Liver (tissue), 9 donors: ENCODE results near the gene SP140. TPM values are rescaled to one million over a fixed set of nuclear protein-coding genes. Genes with fewer than 3 reads are reported as not detected.

Source experiments
- DNase-seq: peaks from one replicate; pipeline ENCODE4 v3.0.0-alpha.2; 2017; ENCODE audit warnings: low spot score
- H3K27ac ChIP-seq, 2 donors: one replicate each; pipeline ENCODE4 v1.7.0; 2013; ENCODE audit warnings: inconsistent platforms in 2 of 2, low read length in 2 of 2, control low read depth in 1 of 2, low read depth in 1 of 2, mild to moderate bottlenecking in 1 of 2
- H3K27me3 ChIP-seq, 4 donors: one replicate each; pipeline versions ENCODE4 v1.6.1 to v1.7.0; 2013; ENCODE audit warnings: low read length in 3 of 4, inconsistent platforms in 1 of 4, mild to moderate bottlenecking in 1 of 4, moderate library complexity in 1 of 4; ENCODE audit not compliant: control insufficient read depth in 4 of 4, insufficient read depth in 4 of 4
- H3K36me3 ChIP-seq, 4 donors: one replicate each; pipeline versions ENCODE4 v1.6.1 to v1.7.0; 2013; ENCODE audit warnings: low read length in 3 of 4, mild to moderate bottlenecking in 3 of 4, low read depth in 1 of 4, moderate library complexity in 1 of 4; ENCODE audit not compliant: control insufficient read depth in 4 of 4, insufficient read depth in 3 of 4
- H3K4me1 ChIP-seq, 4 donors: one replicate each; pipeline versions ENCODE4 v1.6.1 to v1.7.0; 2013; ENCODE audit warnings: low read length in 3 of 4, mild to moderate bottlenecking in 3 of 4, moderate library complexity in 1 of 4; ENCODE audit not compliant: control insufficient read depth in 4 of 4, insufficient read depth in 4 of 4
- H3K4me3 ChIP-seq, 3 donors: one replicate each; pipeline versions ENCODE4 v1.6.1 to v1.7.0; 2013; ENCODE audit warnings: low read length in 3 of 3, control low read depth in 1 of 3, low read depth in 1 of 3, mild to moderate bottlenecking in 1 of 3
- H3K9ac ChIP-seq, 2 donors: one replicate each; pipeline ENCODE4 v1.7.0; 2013; ENCODE audit warnings: low read length in 2 of 2, mild to moderate bottlenecking in 2 of 2, moderate library complexity in 2 of 2, control low read depth in 1 of 2, low read depth in 1 of 2
- H3K9me3 ChIP-seq, 4 donors: one replicate each; pipeline versions ENCODE4 v1.6.1 to v1.7.0; 2013; ENCODE audit warnings: low read length in 3 of 4; ENCODE audit not compliant: control insufficient read depth in 4 of 4
- EGR1 ChIP-seq, 2 donors: IDR thresholded peaks; 2 replicates each; pipeline ENCODE4 v1.6.1; 2016 to 2018; ENCODE audit warnings: antibody characterized with exemption in 2 of 2, low read depth in 2 of 2
- GABPA ChIP-seq, 2 donors: IDR thresholded peaks in 1 of 2; conservative IDR thresholded peaks in 1 of 2; 2 replicates each; pipeline ENCODE4 v1.6.1; 2016; ENCODE audit warnings: antibody characterized with exemption in 2 of 2, mild to moderate bottlenecking in 1 of 2, moderate library complexity in 1 of 2
- HNF4A ChIP-seq, 2 donors: conservative IDR thresholded peaks; 2 replicates each; pipeline ENCODE4 v1.6.1; 2016; ENCODE audit warnings: antibody characterized with exemption in 2 of 2, mild to moderate bottlenecking in 2 of 2
- HNF4G ChIP-seq: IDR thresholded peaks from 2 replicates; pipeline ENCODE4 v1.6.1; 2016; ENCODE audit warnings: antibody characterized with exemption
- NR2F2 ChIP-seq: IDR thresholded peaks from 2 replicates; pipeline ENCODE4 v1.6.1; 2016; ENCODE audit warnings: antibody characterized with exemption
- WGBS: extraction: QIAGEN DNeasy Blood & Tissue Kit; methylation state at CpG from one replicate; pipeline ENCODE4 v1.1.7; 2013; 5-methylcytosine and 5-hydroxymethylcytosine counted together
- polyA plus RNA-seq, 2 donors: library from polyadenylated mRNA; stranded (reverse) in 1 of 2; unstranded in 1 of 2; fragments of 200-250 nt in 1 of 2; fragments of >200 nt in 1 of 2; fragmentation: Nextera tagmentation in 1 of 2; extraction: Ambion mirVana in 1 of 2; gene quantifications; one replicate each; pipeline versions ENCODE4 v1.2.1 to v1.2.3, GENCODE V29; 2013 to 2015
- total RNA-seq, 2 donors: library from RNA; depleted of rRNA; stranded (reverse); fragments of >200 nt; gene quantifications; one replicate each; pipeline ENCODE4 v1.2.3, GENCODE V29; 2014
- TF ChIP-seq, protein P1 (sequence below): IDR thresholded peaks from 2 replicates; pipeline ENCODE4 v1.6.1; 2016; ENCODE audit warnings: antibody characterized with exemption
- donor health status: healthy.
- donor health status: healthy.
- donor health status: healthy.
- donor health status: healthy.
- donor health status: healthy.

Gene SP140
- total and polyA plus RNA-seq, 4 donors, result 0.40 to 1.8 (median 0.77) TPM

DNA sequence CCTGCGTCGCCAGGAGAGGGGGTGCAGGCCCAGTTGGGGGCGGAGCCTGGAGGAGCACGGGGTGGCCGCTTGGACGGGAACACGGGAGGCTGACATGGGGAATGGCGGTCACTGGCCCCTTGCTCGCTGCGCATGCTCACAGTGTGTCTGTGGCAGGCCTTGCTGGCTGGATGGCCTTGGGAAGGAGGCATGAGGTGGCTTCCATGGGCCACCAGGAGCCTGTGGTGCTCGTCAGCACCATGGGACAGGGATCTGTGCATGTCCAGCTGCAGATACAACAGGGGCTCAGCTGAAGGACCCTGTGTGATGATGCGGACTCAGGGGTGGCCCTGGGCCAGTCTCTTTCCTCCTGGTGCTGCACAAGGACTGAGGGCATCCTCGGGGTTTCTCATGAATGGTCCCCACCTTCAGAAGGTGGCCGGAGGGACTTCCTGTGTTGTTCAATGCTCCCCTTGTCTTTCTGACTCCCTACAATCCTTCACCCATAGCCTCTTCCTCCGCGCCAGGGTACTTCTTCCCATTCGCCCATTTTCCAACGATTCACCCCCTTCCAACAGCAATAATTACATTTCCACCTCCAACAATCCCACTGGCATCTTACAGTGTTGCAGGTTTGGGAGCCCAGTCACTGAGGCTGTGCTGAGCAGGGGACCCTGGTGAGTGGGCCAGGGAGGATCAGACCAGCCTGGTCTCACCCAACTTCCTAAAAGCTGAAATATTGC is 98.0 kb downstream of the SP140 start:
- no peak overlapping the region for H3K9ac ChIP-seq
- H3K9me3 ChIP-seq, result peaks cover 0 to 9% (median 4%) of the 10 kb centered on the region in 4 donors
- no peaks in the 10 kb centered on the region for H3K27me3 ChIP-seq
- 88% methylated on average over 18 of the region's 18 CpGs for WGBS
- DNase-seq, result no peak
- TF ChIP-seq NR2F2 (no peak), EGR1 (IDR thresholded peaks at IDR 0.05; ENCODE audit: low read depth in 2 of 2) (no peak)
- TF ChIP-seq, protein P1, sequence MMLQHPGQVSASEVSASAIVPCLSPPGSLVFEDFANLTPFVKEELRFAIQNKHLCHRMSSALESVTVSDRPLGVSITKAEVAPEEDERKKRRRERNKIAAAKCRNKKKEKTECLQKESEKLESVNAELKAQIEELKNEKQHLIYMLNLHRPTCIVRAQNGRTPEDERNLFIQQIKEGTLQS, result no peak
- peaks cover 0 to 17% (median 9%) of the 10 kb centered on the region in 4 donors for H3K4me1 ChIP-seq
- H3K36me3 ChIP-seq, result no peaks in the 10 kb centered on the region
- H3K4me3 ChIP-seq, result no peak overlapping the region
- H3K27ac ChIP-seq, result no peak overlapping the region

DNA sequence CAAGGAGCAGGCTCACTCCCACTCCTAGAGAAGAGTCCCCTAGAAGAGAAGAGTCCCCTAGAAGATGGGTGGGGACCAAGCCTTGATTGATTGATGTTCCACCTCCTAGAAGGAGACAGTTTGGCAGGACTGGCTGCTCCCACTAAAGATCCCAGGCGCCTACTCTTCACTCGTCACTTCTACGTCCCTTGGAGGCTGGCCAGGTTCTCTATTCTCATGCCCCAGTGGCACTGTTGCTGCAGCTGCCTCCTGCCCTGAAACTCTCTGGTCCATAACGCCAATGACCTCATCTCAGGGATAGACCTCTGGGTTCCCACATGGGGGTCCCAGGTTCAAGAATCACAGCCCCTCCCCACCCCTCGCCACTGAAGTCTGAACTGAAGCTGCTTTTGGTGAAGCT is 99.0 kb downstream of the SP140 start:
- peaks cover 0 to 9% (median 4%) of the 10 kb centered on the region in 4 donors for H3K9me3 ChIP-seq
- no peak for TF ChIP-seq HNF4A (conservative IDR thresholded peaks at IDR 0.05)
- 95% methylated on average over 5 of the region's 5 CpGs for WGBS
- no peak overlapping the region for H3K27ac ChIP-seq
- peaks cover 0 to 21% (median 9%) of the 10 kb centered on the region in 4 donors for H3K4me1 ChIP-seq
- no peak overlapping the region for H3K9ac ChIP-seq
- H3K27me3 ChIP-seq, result no peaks in the 10 kb centered on the region
- H3K4me3 ChIP-seq, result no peak overlapping the region
- H3K36me3 ChIP-seq, result peaks cover 0 to 2% (median 0%) of the 10 kb centered on the region in 4 donors
- DNase-seq, result no peak

DNA sequence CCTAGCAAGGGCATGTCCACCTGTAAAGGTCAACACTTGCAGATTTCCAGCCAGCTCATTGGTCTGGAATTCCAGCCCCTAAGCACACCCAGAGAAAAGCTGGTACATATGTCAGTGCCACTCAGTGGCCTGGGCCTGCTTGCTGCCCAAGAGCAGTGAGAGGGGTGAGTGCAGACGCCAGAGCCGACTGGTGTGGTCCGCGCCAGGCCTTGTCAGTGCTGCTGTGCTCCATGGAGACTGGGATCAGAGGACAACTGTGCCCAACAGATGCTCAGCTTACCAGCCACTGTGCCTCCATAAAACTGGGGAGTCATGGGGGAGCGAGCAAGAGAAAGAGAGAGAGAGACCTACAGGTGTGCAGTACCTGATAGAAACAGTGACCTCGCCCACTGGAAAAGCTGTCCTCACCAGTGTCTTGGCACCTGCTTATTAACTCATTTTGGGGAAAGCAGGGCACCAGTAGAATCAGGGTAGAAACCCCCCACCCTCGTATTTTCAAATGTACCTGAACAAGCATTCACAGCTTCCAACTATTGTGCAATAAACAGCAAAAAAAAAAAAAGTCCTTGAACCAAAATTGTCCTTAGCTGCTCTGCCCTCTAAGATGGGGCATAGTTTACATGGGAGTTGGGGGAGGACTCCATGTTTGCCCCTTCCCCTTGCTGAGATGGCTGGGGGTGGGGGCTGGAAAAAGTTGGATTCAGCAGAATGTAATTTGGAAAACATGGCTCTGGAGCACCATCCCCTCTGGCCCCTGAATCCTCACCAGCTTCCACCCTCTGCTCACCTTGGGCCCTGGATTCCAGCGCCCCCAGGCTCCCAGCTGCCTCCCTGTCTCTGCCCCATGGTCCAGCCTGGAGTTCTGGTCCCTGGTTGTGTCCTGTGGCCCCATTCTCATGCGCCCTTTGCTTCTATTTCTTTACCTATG is 100.0 kb downstream of the SP140 start:
- DNase-seq, result no peak
- Histone ChIP-seq H3K9me3 (peaks cover 0 to 9% (median 4%) of the 10 kb centered on the region in 4 donors), H3K27ac (no peak overlapping the region), H3K4me3 (no peak overlapping the region), H3K36me3 (peaks cover 0 to 2% (median 0%) of the 10 kb centered on the region in 4 donors), H3K4me1 (peaks cover 0 to 21% (median 9%) of the 10 kb centered on the region in 4 donors), H3K27me3 (no peaks in the 10 kb centered on the region), H3K9ac (no peak overlapping the region)
- TF ChIP-seq HNF4G (no peak), HNF4A (conservative IDR thresholded peaks at IDR 0.05) (no peak), GABPA (IDR thresholded peaks at IDR 0.05 in 1 of 2, conservative IDR thresholded peaks at IDR 0.05 in 1 of 2) (no peak), EGR1 (IDR thresholded peaks at IDR 0.05; ENCODE audit: low read depth in 2 of 2) (no peak)
- TF ChIP-seq, protein P1, result no peak
- 92% methylated on average over 9 of the region's 9 CpGs for WGBS
